WTC11 (cell line): ENCODE data around the gene CATSPERE.

ENCODE experiments used
- CREB1 ChIP-seq: sonication (generic); formaldehyde crosslinking; IDR thresholded peaks from 2 replicates; pipeline ENCODE4 v1.8.0; 2023; ENCODE audit warnings: mild to moderate bottlenecking, missing genetic modification reagents
- ZNF423 ChIP-seq: fragments of 250-450 bp; sonication (Bioruptor Pico); IDR thresholded peaks from 2 replicates; pipeline ENCODE4 v2.1.2; 2022; ENCODE audit warnings: mild to moderate bottlenecking, moderate library complexity
- TF ChIP-seq, protein P1 (sequence below): fragments of 200-600 bp; IDR thresholded peaks from 2 replicates; pipeline ENCODE4 v1.8.0; 2022; ENCODE audit warnings: antibody characterized with exemption
- TF ChIP-seq, protein P2 (sequence below): sonication (generic); formaldehyde crosslinking; IDR thresholded peaks from 2 replicates; pipeline ENCODE4 v1.8.1; 2022; ENCODE audit warnings: low read depth, missing genetic modification reagents, borderline replicate concordance
- TF ChIP-seq, protein P3 (sequence below): fragments of 250-450 bp; sonication (Bioruptor Pico); IDR thresholded peaks from 2 replicates; pipeline ENCODE4 v1.8.0; 2021; ENCODE audit warnings: mild to moderate bottlenecking

DNA sequence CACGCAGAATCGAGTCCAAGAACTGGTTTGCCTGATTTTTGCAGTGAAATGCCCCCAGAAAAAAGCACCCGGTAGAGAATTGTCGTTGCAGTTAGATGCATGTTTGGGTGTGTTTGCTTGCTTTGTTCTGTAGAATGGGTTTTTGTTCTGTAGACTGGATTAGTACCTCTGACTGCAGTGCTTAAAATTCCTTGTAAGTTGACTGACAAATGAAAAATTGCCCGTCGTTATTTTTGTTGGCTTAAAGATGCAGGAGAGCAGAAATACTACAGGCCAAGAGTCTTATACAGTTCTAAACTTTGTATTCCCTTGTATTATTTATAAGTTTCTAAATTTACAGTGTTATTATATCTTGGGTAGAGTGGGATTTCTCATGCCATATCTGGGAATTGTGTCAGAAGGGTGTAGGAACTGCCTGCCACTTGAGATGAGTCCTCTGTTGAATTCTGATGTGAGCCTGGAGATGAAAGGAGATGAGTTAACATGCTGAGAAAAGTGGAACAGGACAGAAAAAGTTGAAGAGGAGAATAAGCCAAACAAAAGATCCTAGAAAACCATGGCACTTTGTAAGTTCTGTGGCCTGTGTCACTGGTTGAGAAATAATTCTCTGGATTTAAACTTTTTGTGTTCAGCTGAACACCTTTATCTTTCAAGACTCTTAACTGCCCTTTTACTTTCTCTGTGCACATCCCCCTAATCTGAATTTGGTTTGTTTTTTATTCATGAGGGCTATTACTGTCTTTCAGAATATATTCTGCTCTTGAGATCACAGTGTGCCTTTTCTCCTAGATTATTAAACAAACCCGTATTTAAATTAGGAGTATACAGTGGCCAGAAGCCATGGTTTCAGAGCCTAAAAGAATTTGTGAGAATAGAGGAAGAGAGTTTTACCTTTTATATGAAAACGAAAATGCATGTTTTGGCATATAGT is 193.3 kb downstream of the CATSPERE start:
- TF ChIP-seq, protein P1, sequence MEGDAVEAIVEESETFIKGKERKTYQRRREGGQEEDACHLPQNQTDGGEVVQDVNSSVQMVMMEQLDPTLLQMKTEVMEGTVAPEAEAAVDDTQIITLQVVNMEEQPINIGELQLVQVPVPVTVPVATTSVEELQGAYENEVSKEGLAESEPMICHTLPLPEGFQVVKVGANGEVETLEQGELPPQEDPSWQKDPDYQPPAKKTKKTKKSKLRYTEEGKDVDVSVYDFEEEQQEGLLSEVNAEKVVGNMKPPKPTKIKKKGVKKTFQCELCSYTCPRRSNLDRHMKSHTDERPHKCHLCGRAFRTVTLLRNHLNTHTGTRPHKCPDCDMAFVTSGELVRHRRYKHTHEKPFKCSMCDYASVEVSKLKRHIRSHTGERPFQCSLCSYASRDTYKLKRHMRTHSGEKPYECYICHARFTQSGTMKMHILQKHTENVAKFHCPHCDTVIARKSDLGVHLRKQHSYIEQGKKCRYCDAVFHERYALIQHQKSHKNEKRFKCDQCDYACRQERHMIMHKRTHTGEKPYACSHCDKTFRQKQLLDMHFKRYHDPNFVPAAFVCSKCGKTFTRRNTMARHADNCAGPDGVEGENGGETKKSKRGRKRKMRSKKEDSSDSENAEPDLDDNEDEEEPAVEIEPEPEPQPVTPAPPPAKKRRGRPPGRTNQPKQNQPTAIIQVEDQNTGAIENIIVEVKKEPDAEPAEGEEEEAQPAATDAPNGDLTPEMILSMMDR, result no peak
- TF ChIP-seq, protein P2, sequence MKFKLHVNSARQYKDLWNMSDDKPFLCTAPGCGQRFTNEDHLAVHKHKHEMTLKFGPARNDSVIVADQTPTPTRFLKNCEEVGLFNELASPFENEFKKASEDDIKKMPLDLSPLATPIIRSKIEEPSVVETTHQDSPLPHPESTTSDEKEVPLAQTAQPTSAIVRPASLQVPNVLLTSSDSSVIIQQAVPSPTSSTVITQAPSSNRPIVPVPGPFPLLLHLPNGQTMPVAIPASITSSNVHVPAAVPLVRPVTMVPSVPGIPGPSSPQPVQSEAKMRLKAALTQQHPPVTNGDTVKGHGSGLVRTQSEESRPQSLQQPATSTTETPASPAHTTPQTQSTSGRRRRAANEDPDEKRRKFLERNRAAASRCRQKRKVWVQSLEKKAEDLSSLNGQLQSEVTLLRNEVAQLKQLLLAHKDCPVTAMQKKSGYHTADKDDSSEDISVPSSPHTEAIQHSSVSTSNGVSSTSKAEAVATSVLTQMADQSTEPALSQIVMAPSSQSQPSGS (CRISPR knock-in tag), result no peak
- no peak for TF ChIP-seq CREB1 (CRISPR knock-in tag)
- TF ChIP-seq ZNF423 (CRISPR knock-in tag), result no peak
- TF ChIP-seq, protein P3, sequence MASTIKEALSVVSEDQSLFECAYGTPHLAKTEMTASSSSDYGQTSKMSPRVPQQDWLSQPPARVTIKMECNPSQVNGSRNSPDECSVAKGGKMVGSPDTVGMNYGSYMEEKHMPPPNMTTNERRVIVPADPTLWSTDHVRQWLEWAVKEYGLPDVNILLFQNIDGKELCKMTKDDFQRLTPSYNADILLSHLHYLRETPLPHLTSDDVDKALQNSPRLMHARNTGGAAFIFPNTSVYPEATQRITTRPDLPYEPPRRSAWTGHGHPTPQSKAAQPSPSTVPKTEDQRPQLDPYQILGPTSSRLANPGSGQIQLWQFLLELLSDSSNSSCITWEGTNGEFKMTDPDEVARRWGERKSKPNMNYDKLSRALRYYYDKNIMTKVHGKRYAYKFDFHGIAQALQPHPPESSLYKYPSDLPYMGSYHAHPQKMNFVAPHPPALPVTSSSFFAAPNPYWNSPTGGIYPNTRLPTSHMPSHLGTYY (CRISPR knock-in tag), result no peak
